T-helper 2 cell treated with Interferon-gamma antibody and Interleukin-4, amounts not matched to agents 5 μg/mL and 100 μg/mL, for 36 hours (primary cell): ENCODE data around the gene TBX2.
"Not testable (repeated sequence)": the region's sequence is repeated elsewhere in the genome, so short reads cannot be mapped to it uniquely, and the experiment has no call there.

Experiments
- DNase-seq: peaks from one replicate; pipeline ENCODE4 v3.0.0; 2021; ENCODE audit warnings: low spot score
- H3K27ac Mint-ChIP-seq: one replicate; pipeline ENCODE4 v1.8.0; 2021; ENCODE audit warnings: mild to moderate bottlenecking, mixed read lengths
- H3K27me3 Mint-ChIP-seq: one replicate; pipeline ENCODE4 v1.8.0; 2021; ENCODE audit warnings: low read depth, mixed read lengths
- H3K36me3 Mint-ChIP-seq: one replicate; pipeline ENCODE4 v1.8.0; 2021; ENCODE audit warnings: low read depth, mixed read lengths
- H3K4me1 Mint-ChIP-seq: one replicate; pipeline ENCODE4 v1.8.0; 2021; ENCODE audit warnings: low read depth, mixed read lengths
- H3K4me3 Mint-ChIP-seq: one replicate; pipeline ENCODE4 v1.8.0; 2022; ENCODE audit warnings: mild to moderate bottlenecking, moderate library complexity, mixed read lengths
- H3K9me3 Mint-ChIP-seq: one replicate; pipeline ENCODE4 v1.8.0; 2021; ENCODE audit warnings: mixed read lengths

Gene TBX2

DNA sequence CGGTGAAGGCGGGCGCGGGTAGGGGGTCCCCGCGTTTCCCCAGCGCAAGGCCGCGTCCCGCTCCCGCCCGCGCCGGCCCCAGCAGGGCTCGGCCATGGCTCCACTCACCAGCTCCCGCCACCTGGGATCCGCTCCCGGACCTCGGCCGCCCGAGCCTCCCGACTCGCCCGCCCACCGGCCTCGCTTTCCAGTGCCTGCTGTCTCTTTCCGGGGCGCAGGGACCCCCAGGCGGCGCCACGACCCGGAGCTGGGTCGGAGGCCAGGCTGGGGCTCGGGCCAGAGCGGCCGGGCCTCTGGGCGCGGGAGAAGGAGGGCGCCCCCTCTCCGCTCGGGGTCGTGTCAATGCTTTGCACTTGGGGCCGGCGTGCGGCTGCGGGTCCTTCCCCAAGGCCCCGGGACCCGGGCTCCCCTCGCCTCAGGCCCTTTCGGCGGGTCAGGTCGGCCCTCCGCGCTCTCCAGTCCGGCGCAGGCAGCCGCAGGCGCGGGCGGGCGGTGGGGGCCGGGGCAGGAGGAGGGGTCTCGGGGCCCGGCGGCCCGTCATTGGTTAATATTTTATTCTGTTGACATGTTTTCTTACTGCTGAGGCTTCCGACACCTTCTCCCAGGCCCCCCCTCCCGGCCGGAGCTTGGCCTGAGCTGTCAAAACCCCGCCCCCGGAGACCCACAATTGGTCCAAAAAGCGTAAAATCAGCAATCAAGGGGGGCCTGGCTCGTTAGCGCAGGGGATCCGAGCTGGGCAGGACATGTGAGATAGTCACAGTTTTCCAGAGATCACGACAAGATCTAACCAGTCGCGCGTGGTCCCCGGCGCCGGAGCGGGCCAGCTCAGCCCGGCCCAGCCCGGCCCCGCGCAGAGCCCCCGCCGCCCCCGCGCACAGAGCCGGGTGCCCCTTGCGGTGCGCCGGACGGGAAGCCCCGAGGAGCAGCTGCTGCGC is at the start of gene TBX2:
Gene TBX2, plus strand, starts transcription at position 713 of the 935 bp plus-strand sequence. CDS start 334 bp downstream, outside the sequence.
- Mint-ChIP-seq H3K27ac (peak within 1 kb of the TSS; percentile 76), H3K4me3 (peak within 1 kb of the TSS; percentile 60), H3K4me1 (peaks cover 15% of the 10 kb centered on the region), H3K27me3 (peaks cover 70% of the 10 kb centered on the region), H3K36me3 (peaks cover 3% of the 10 kb centered on the region), H3K9me3 (no peaks in the 10 kb centered on the region)
- no peak for DNase-seq

DNA sequence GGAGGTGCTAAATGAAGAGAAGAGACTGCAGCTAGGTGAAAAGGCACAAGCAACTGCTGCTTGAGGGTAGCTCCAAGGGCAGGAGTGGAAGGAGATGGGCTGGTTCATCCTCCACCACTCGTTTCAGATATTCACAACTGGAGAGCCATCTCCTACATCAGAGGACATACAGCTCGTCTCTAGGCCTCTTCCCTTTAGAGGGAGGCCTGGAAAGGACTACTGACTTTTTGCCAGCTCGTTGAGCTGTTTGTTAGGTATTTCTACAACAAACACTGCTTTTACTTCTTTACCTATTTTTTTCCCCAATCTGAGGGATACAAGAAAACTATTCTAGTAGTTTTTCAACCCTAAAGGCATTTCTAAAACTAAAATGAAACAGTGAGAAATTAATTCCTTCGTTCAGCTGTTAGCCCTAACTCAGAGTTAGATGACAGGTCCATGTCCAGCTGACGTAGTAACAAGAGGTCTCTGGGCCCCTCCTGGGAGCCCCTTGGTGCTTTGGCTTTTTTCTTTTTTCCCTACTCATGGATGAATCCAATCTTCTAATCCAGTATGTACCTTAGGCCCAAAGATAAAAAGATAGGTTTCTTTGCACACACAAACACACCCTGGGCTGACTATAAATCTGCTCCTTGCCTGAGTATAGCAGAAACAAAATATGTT is 47.8 kb upstream of the TBX2 start:
- Mint-ChIP-seq H3K9me3 (no peaks in the 10 kb centered on the region), H3K27me3 (peaks cover 2% of the 10 kb centered on the region), H3K4me3 (no peak overlapping the region), H3K4me1 (no peaks in the 10 kb centered on the region), H3K27ac (no peak overlapping the region), H3K36me3 (no peaks in the 10 kb centered on the region)
- DNase-seq = no peak

DNA sequence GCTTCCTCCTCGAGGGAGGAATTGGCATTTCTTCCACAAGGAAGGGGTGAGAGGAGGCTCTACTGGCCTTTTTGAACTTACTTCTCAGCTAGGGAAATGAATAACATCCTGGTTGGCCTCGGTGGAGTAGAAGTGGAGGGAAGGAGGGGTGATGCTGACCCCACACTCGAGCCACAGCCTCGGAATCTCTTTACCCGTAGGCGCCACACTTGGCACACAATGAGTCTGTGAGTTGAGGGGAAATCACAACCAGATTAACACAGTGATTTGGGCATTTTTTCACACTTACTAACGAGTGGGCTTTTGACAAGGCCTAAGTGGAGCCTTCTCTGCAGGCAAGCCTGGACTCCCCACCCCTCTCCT is 47.3 kb upstream of the TBX2 start:
- Mint-ChIP-seq H3K27ac (no peak overlapping the region), H3K36me3 (no peaks in the 10 kb centered on the region), H3K4me1 (no peaks in the 10 kb centered on the region), H3K4me3 (no peak overlapping the region), H3K9me3 (no peaks in the 10 kb centered on the region), H3K27me3 (peaks cover 2% of the 10 kb centered on the region)
- no peak for DNase-seq

DNA sequence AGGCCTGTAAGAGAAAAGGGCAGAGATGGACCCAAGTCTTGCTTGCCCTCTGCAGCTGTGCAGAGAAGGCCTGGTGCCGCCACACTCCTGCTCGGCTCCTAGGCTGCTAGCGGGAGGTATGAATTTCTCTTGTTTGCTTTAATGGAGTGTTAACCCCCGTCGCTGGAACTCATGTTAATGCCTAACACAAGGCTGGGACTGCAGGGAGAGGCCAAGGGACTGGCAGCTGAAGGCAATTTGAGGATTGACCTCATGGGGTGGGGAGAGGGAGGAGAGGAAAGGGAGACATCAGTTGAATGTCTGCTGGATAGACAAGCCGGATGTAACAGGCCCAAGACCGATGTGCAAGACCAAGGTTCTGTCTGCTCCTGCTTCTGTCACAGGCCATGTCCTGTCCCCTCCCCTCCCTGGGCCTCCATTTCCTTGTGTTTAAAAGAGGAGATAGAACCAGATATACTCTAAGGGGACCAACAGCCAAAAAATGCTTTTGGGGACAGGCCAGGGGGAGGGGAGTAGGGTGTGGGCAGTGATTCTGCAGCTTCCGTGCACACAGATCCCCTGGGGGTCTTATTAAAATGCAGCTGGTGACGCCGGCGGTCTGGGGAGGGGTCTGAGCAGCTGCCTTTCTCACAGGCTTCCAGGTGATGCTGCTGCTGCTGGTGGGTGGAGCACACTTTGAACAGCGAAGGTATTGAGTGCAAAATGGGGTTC is 46.7 kb upstream of the TBX2 start:
- no peaks in the 10 kb centered on the region for H3K4me1 Mint-ChIP-seq
- H3K4me3 Mint-ChIP-seq = no peak overlapping the region
- no peaks in the 10 kb centered on the region for H3K9me3 Mint-ChIP-seq
- H3K36me3 Mint-ChIP-seq = no peaks in the 10 kb centered on the region
- H3K27ac Mint-ChIP-seq = no peak overlapping the region
- no peak for DNase-seq
- peaks cover 2% of the 10 kb centered on the region for H3K27me3 Mint-ChIP-seq

DNA sequence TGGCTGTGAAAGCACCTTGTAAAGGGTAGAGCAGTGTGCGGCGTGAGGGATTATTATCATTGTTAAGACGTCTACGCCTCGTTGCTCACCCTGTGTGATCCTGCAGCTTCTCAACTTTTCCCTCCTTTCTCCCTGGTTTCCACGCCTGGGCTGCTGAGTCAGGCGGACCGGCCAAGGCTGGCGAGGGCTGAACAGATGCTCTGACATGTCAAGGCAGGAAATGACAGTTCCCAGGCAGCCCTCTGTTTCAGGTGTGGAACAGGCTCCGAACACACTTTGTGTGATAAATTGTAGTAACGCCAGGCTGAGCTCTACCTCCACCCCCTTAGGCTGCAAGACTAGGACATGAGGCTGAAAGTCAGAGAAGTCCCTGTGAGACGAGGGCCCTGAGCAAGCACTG is 46.0 kb upstream of the TBX2 start:
- Mint-ChIP-seq H3K9me3 (no peaks in the 10 kb centered on the region), H3K27ac (no peak overlapping the region), H3K4me3 (no peak overlapping the region), H3K36me3 (no peaks in the 10 kb centered on the region), H3K27me3 (no peaks in the 10 kb centered on the region), H3K4me1 (no peaks in the 10 kb centered on the region)
- no peak for DNase-seq

DNA sequence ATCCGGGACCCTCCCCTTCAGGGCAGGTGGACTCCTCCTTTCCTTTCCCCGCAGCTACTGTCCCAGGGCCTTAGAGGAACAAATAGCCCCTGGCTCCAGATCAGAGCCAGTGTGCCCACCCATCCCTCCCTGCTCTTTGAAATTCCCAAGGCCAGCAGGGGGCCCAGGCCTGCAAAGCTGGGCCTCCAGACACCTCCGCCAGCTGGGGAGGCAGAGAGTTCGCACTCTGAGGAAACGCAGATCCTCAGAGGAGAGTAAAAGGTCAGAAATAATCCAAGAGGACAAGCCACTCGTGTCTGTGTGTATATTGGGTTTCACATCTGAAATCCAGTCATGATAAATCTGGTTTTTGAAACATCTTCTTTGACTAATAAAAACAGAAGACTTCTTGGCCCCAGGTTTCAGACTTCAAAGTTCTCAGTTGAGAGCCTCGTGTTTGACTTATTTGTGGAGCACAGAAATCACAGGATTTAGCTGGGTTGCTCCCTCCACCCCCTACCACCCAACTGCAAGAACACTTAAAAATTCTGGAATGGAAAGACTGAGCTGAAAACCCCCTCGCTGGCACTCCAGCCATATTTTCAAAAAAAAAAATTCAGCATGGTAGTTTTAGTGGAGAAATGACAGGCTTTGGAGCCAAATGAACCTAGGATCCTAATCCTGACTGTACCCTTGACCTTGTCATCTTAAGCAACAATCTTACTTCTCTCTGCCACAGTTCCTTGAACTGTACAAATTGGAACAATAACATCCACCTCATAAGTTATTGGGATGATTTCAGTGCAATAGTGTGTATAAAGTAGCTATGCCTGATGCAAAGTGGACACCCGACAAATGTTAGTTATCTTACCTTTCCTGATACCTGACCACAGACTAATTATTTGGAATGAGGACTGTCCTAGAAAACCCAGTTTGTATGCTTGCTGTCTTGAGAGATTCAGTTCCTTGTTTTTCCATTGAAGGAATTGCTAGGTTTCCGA is 44.5 kb upstream of the TBX2 start:
- DNase-seq = no peak
- no peaks in the 10 kb centered on the region for H3K9me3 Mint-ChIP-seq
- H3K27me3 Mint-ChIP-seq = no peaks in the 10 kb centered on the region
- H3K4me1 Mint-ChIP-seq = no peaks in the 10 kb centered on the region
- no peaks in the 10 kb centered on the region for H3K36me3 Mint-ChIP-seq
- H3K27ac Mint-ChIP-seq = no peak overlapping the region
- H3K4me3 Mint-ChIP-seq = no peak overlapping the region

DNA sequence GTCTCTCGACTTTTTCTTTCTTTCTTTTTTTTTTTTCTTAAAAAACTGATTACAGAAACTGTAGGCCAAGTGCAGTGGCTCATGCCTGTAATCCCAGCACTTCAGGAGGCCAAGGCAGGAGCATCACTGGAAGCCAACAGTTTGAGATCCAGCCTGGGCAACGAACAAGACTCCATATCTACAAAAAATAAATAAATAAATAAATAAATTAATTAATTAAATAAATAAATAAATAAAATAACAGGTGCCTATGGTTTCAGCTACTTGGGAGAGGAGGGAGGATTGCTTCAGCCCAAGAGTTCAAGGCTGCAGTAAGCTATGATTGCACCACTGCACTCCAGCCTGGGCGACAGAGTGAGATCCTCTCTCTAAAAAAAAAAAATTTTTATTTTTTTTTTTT is 42.6 kb upstream of the TBX2 start:
- not testable (repeated sequence) for H3K4me1 Mint-ChIP-seq, DNase-seq, H3K27me3 Mint-ChIP-seq, H3K36me3 Mint-ChIP-seq, H3K4me3 Mint-ChIP-seq, H3K9me3 Mint-ChIP-seq, H3K27ac Mint-ChIP-seq

DNA sequence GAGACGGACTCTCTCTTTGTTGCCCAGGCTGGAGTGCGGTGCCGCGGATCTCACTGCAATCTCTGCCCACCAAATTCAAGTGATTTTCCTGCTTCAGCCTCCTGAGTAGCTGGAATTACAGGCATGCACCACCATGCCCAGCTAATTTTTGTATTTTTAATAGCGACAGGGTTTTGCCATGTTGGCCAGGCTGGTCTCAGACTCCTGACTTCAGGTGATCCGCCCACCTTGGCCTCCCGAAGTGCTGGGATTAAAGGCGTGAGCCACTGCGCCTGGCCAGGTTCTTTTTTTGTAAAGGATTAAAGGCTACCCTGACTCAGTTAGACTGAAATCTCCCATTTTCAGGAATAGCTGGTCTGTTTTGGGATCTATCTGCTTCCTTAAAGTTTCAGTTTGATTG is 40.1 kb upstream of the TBX2 start:
- not testable (repeated sequence) for H3K4me3 Mint-ChIP-seq, H3K27me3 Mint-ChIP-seq, H3K4me1 Mint-ChIP-seq, H3K9me3 Mint-ChIP-seq, H3K27ac Mint-ChIP-seq, H3K36me3 Mint-ChIP-seq, DNase-seq

DNA sequence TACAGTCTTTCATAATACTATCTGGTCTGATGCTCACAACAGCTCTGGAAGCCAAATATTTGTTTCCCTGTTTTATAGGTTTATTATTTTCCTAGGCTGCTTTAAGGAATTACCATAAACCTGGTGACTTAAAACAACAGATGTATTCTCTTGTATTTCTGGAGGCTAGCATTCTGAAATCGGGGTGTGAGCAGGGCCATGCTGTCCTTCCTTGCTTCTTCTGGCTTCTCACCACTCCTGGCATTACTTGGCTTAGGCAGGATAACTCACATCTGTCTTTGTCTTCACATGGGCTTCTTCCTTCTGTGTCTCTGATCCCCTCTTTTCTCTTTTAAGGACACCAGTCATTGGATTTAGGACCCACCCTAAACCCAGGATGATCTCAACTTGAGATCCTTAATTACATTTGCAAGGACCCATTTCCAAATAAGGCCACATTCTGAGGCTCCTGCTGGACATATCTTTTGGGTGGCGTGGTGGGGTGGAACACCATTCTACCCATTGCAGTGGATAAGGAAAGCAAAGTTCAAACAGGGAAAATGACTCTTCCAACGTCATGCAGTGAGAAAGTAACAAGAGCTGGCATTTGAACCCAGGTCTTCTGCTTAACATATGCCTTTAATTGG is 39.2 kb upstream of the TBX2 start:
- H3K4me1 Mint-ChIP-seq = no peaks in the 10 kb centered on the region
- no peaks in the 10 kb centered on the region for H3K36me3 Mint-ChIP-seq
- H3K27ac Mint-ChIP-seq = no peak overlapping the region
- DNase-seq = no peak
- no peaks in the 10 kb centered on the region for H3K9me3 Mint-ChIP-seq
- no peaks in the 10 kb centered on the region for H3K27me3 Mint-ChIP-seq
- H3K4me3 Mint-ChIP-seq = no peak overlapping the region

DNA sequence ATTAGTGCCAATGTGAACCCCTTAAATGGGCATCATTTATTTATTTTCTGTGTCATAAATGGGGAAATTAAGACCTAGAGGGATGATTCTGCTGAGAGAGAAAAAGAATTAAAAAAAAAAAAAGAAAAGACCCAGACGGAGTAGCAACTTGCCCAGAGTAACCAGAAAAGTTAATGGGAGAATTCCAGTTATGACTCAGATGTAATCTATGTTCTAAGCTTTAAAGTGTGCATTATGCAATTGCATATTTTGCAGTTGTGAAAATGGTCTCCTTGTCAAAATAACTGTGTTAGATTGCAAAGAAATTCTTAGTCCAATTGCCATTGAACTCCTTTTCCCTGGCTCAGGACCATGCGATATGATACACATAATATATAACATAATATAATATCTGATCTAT is 38.6 kb upstream of the TBX2 start:
- Mint-ChIP-seq H3K4me1 (no peaks in the 10 kb centered on the region), H3K27me3 (no peaks in the 10 kb centered on the region), H3K9me3 (no peaks in the 10 kb centered on the region), H3K4me3 (no peak overlapping the region), H3K27ac (no peak overlapping the region), H3K36me3 (no peaks in the 10 kb centered on the region)
- DNase-seq = no peak

DNA sequence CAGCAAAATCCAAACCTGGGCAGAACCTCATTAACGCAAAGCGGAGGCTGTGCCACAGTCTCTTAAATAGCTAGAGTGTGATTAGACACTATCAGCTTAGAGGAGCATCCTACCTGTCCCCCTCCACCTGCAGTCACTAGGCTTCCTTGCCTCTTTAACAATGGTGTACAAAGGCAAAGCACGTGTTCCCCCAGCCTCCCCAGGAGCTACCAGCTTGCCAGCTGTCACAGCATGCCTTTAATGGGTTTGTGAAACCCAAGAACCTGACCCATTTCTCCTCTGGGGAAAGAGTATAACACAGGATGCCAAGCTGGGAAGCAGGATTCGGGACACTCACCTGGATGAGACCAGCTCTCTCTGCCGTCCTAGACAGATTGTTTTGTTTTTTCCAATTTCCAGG is 37.2 kb upstream of the TBX2 start:
- Mint-ChIP-seq H3K4me3 (no peak overlapping the region), H3K27me3 (no peaks in the 10 kb centered on the region), H3K36me3 (no peaks in the 10 kb centered on the region), H3K4me1 (no peaks in the 10 kb centered on the region), H3K9me3 (no peaks in the 10 kb centered on the region), H3K27ac (no peak overlapping the region)
- DNase-seq = no peak

DNA sequence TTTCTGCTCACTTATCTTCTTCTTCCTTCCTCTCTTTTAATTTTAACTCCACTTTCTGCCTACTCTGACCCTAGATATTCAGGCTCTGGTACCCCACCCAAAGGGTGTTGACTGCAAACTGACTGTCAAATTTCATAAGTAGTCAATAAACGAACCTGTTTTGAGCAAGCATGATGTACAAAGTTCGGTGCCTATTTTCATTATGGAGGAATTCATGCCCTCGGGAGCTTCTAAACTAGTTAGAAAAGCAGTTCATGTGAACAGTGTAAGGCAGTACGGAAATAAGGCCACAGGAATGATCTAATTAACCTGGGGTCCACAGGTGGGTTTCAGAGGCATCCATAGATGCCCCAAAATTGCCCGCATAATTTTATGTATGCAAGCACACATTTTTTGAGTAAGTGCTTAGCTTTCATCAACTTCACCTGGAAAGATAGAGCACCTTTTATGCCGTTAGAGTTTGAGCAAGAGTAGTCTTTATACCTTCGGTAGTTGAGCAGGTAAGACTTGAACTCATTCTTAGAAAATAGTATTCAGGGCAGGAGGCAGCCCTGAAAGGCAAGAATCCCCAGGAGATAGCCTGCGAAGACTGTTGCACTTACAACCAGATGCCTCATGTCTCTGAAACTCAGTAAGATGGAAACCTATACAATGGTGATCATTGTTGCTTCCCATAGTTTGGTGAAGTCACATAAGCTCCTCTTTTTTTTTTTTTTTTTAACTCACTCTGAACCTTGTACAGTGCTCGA is 36.6 kb upstream of the TBX2 start:
- H3K36me3 Mint-ChIP-seq = no peaks in the 10 kb centered on the region
- no peaks in the 10 kb centered on the region for H3K9me3 Mint-ChIP-seq
- no peaks in the 10 kb centered on the region for H3K27me3 Mint-ChIP-seq
- H3K4me1 Mint-ChIP-seq = no peaks in the 10 kb centered on the region
- no peak for DNase-seq
- no peak overlapping the region for H3K27ac Mint-ChIP-seq
- H3K4me3 Mint-ChIP-seq = no peak overlapping the region
